ENCODE measurements around the gene C1orf53.

- TF ChIP-seq CTCF (IDR thresholded peaks at IDR 0.05) = no peak
- no peak for TF ChIP-seq EZH2 (IDR thresholded peaks at IDR 0.05; ENCODE audit: borderline replicate concordance, insufficient read depth, low read depth, low read length, poor library complexity, severe bottlenecking)
Measured at GRCh38 chr1:197933016-197933415, 30.6 kb downstream of the C1orf53 start.

Data from B cell (primary cell).